ENCODE data around the gene CHAD. TPM values are rescaled to one million over a fixed set of nuclear protein-coding genes. Genes with fewer than 3 reads are reported as not detected.

Gene CHAD
- total and polyA plus RNA-seq, 2 of the 13 experiments (the other 11 are each of a cell fraction or from before 2014, with no cell fraction given): 1.4 TPM; not detected in 1

GRCh38 chr17:50422738-50423137 is 45.9 kb downstream of the CHAD start (continued):
- peak; percentile 90 for TF ChIP-seq HNF4A (CRISPR knock-in tag; IDR thresholded peaks at IDR 0.05)
- TF ChIP-seq FOXM1 (CRISPR knock-in tag; IDR thresholded peaks at IDR 0.05): no peak
- no peak for TF ChIP-seq CHD2 (IDR thresholded peaks at IDR 0.05; ENCODE audit: low read depth, low read length)
- no peak for TF ChIP-seq CREM (IDR thresholded peaks at IDR 0.05)
- no peak for TF ChIP-seq CREM (CRISPR knock-in tag; IDR thresholded peaks at IDR 0.05)
- TF ChIP-seq CREB3 (CRISPR knock-in tag; IDR thresholded peaks at IDR 0.05): no peak
- TF ChIP-seq ZMYM3 (CRISPR knock-in tag; IDR thresholded peaks at IDR 0.05): peak; percentile 26; the same call in 1 of the 2 replicates
- no peak for TF ChIP-seq ZNF609 (CRISPR knock-in tag; IDR thresholded peaks at IDR 0.05; ENCODE audit: borderline replicate concordance)
- no peak for TF ChIP-seq MEIS2 (CRISPR knock-in tag; IDR thresholded peaks at IDR 0.05)
- TF ChIP-seq SAP130 (CRISPR knock-in tag; IDR thresholded peaks at IDR 0.05; ENCODE audit: low read depth): peak; percentile 73
- TF ChIP-seq PAXIP1 (CRISPR knock-in tag; conservative IDR thresholded peaks at IDR 0.05): peak; percentile 73
- no peak for TF ChIP-seq ZNF576 (CRISPR knock-in tag; IDR thresholded peaks at IDR 0.05)
- TF ChIP-seq IKZF5 (CRISPR knock-in tag; IDR thresholded peaks at IDR 0.05): no peak
- TF ChIP-seq PRPF4 (IDR thresholded peaks at IDR 0.05; ENCODE audit: low read depth, low read length, poor library complexity, severe bottlenecking): no peak
- no peak for TF ChIP-seq ZNF781 (CRISPR knock-in tag; IDR thresholded peaks at IDR 0.05; ENCODE audit: borderline replicate concordance, not compliant biosample characterization)
- peak; percentile 67; the same call in 1 of the 2 replicates for TF ChIP-seq NCOR1 (IDR thresholded peaks at IDR 0.05; ENCODE audit: borderline replicate concordance, low read length)
- no peak for TF ChIP-seq ZNF317 (CRISPR knock-in tag; IDR thresholded peaks at IDR 0.05)
- no peak for TF ChIP-seq PLSCR1 (CRISPR knock-in tag; IDR thresholded peaks at IDR 0.05; ENCODE audit: borderline replicate concordance)
- no peak for TF ChIP-seq CREB1 (IDR thresholded peaks at IDR 0.05)
- no peak for TF ChIP-seq CREB1 (CRISPR knock-in tag; IDR thresholded peaks at IDR 0.05)
